Stimulated activated CD8-positive, alpha-beta memory T cell treated with anti-CD3 and anti-CD28 coated beads, Interleukin-15, amount 100 ng/mL, for 24 hours (primary cell): Measurements from ENCODE around the gene OSBPL2.

Experiments used
- DNase-seq: peaks from one replicate; pipeline ENCODE4 v3.0.0-alpha.2; 2020; ENCODE audit warnings: low read depth

OSBPL2 gene

DNA sequence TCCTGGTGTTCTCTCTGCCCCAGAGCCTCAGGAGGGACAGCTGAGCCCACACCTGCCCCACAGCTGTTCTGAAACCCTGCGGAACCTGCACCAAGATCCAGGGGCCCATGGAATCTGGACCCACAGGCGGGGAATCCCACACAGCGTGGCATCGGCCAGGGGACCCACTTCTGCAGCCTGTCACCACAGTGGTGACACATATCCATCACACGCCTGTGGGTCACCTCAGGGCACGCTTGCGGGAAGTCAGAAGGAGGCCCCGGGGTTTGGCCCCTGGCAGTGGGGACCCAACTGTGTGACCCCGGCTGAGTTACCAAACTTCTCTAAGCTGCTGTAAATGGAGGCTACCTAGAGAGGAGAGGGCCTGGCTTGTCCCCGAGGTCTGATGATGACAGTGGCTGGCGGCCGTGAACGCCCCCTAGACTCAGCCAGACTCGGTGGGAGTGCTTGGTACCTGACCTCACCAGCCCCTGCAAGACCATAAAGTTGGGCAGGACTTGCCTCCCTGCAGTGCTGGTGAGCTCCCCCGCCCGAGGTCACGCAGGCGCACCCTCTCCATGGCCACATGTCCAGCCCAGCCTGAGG is 16.0 kb upstream of the OSBPL2 start:
- no peak for DNase-seq

DNA sequence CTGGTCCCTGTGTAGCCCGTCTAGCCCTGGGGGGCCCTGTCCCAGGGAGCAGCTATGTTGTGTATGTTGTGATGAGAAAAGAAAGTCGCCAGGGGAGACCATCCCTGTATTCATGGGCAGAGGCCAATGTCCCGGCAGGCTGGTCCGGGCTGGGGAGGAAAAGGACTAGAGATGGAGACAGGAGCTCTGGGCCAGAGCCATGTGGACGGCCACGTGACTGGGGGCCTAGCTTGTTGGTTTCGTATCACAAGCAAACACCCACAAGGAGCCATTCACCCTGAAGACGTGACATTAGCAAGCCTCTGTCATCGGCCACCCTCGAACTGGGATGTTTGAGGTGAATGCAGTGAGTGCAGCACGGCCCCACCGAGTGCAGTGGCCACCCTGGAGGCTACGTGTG is 15.3 kb upstream of the OSBPL2 start:
- no peak for DNase-seq

DNA sequence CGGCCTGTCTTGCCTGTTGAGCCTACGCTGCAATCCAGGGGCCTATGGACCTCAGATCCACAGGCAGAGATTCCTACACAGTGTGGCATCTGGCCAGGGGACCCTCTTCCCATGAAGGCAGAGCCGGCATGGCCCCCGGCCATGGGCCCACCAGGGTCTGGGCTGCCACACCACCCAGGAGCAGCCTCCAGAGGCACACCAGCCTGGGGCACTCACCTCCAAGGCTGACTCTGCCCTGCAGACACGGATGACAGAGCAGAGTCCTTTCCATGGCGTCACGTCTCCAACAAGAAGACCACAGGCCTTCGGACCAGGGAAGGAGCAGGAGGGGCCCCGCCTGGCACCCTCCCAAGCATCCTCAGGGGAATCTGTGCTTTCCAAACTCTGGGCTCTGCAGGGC is 14.8 kb upstream of the OSBPL2 start:
- no peak for DNase-seq

DNA sequence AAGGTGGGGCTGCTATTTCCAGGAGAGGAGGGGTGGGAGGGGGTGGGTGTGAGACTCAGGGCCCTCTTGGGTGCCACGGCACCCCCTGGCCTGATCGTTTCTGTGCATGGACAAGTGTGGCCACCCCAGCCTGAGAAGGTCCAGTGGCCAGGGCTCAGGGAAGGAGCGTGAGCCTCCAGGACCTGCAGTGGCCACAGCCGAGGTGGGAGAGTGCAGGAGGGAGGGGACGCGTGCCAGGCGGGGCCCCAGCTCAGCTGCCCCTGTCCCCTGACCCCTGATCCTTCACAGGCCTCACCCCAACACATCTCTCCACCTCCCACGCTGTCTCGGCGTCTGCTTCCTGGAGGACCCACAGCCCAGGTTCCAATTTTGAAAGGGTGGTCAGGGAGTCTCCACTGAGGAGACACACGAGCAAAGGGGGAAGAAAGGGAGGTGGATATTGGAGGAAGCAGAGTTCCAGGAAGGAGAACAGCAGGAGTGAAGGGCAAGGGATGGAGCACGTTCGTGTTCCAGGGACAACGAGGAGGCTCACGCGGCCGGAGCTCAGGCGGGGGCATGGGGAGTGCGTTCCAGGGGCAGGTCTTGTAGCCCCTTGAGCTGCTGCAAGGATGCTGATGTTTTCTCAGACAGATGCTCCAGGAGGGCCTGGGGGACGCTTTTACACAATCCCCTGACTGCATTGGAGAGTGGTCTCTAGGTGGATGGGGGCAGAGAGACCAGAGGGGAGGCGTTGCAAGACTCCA is 14.0 kb upstream of the OSBPL2 start:
- DNase-seq, result no peak

DNA sequence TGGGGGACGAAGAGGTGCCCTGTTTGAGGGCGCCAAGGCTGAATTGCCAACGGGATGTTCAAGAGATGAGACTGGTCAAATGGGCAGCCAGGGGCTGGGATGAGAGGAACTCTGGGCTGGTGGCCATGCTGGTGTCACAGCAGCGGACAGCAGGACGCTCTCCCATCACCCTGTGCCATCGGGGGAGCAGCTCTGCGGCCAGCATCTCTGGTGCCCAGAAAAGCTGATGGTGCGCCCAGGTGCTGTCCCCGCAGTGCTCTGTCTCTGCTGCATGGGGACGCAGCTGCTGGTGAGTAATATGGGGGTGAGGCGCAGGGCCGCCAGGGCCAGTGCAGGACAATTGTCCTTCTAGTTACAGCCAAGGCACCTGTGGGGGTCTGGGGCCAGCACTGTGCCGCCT is 13.3 kb upstream of the OSBPL2 start:
- DNase-seq, result no peak

DNA sequence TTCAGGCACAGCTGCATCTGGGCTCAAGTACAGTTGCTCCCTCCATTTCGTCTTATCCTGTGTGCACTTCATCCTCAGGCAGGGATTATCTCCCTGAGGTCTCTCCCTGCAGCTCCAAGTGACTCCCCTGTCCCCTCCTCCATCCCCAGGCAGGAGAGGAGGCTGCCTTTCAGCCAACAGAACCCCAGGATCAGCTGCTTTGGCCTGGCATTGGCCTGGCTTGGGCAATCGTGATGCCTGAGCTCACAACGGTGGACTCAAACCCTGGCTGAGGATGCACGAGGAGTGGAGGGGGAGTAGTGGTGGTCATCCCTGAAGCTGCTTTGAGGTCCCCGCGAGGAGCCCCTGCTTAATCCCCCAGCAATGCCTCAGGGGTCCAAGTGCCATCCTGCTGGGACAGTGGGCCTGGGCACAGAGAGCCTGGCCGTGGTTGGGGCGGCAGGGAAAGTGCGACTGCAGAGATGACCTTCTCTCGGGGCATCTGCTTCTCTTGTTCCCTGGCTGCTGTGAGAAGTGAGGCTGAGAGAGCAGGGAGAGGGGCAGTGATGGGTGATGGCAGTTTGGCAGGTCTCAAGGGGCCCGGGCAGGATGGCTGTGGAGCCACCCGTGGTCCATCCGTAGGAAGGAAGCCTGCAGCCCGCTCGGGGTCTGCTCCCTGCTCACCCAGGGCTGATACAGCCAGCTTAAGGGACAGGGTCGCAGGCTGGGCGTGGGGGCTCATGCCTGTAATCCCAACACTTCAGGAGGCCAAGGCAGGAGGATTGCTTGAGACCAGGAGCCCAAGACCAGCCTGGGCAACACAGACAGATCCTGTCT is 12.3 kb upstream of the OSBPL2 start:
- DNase-seq, result no peak

DNA sequence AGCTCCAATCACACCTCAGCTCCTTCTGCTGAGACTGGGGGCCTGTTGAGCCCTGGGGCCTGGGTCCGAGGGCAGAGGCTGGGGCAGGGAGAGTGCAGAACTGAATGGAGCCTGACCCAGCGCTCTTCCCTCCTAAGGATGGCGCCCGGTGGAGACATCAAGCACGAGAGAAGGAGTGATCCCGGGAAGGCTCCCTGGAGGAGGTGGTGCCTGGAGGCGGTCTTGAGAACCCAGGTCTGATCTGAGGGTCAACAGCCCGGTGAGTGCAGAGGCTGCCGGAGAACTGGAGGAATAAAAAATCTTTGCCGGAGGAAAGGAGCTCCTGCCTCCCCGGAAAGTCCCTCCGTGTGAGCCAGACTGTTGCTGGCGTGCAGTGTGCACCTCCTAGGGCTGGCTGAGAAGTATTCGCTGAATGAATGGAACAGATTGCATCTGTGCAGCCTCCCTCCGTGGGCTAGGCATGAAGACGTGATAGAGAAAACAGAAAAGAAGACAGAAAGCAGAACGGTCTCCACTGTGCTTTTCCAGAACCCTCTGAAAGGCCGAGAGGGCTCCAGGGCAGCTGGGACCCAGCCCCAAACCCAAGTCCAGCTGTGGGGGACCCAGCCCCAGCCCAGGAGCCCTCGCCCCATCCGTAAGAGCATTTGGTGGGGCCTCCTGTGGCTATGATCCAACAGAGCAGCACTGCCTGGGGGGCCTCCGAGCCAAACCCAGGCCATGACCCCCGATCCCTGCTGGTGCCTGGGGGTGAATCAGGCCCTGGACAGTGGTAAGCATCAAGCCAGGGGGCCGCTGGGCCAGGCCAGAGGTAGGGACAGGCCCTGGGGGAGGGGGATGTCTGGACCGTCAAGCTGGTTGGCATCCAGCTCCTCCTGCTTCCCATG is 11.4 kb upstream of the OSBPL2 start:
- DNase-seq, result no peak

DNA sequence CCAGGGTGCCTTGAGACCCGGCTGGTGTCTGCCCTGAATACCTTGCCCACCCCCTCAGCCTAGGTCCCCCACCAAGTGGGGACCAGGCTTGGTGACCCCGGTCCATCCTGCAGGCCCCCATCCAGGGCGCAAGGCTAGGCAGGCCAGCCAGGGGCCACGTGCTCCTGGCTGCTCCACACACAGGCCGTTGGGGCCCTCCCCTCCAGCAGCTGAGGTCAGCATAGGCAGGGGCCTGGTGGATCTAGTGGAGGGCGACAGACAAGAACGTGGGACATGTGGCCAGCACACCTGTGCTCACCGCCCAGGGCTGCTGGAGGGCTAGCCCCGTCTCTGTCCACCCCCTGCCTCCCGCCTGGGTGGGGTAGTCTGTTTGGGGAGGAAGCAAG is 10.7 kb upstream of the OSBPL2 start:
- DNase-seq, result no peak

DNA sequence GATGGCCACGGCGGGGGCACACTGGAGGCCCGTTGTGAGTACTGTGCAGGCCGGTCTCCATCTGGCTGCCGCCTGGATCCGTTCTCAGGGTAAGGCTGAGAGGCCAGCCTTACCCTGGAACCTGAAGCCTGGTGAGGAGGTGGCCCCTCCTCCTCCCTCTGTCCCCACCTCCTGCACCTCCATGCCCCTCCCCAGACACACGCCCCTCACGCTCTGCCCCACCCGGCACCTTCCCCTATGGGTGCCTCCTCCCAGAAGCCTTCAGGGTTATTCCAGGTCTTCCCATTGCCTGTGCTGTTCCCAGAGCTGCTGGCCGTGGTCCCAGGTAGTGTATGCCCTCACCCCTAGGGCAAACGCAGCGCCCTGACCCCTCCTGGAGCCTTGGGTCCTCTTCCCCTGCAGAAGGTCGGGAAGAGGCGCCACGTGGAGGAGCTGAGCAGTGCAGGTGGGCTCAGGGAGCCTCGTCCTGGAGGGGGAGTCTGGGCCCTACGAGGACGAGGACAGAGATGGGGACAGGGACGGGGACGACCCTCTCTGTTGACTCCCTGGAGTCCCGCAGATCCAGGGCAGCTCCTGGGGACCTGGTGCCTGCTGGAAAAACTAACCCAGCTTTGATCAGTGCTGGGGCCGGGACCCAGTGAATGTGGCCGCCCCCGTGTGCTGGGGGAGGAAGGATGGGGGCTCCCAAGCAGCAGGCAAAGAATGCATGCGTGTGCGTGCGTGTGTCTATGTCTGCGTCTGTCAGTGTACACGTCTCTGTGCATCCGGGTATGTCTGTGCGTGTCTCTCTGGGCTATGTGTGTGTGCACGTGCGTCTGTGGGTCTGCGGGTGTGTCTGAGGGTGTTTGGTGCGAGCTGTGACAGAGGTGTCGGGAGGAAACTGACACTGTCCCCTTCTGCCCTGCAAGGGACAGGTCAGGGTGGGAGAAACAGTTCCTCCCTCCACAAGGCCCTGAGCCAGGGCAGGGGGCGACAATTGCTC is 10.1 kb upstream of the OSBPL2 start:
- DNase-seq, result no peak

DNA sequence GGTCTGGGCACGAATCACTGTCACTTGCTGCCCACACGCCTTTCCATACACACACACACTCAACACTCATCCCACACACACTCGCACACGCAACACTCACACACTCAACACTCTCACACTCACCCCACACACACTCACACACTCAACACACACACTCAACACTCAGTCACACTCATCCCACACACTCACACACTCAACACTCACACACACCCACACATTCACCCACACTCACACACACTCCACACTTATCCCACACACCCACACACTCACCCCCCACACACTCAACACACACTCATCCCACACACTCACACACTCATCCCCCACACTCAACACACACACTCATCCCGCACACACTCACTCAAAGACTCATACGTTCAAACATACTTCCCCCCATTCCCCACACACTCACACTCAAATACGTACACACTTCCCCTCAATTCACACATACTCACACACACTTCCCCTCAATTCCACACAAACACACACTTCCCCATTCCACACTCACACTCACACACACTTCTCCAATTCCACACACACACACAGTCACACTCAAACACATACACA is 9.3 kb upstream of the OSBPL2 start:
- no peak for DNase-seq

DNA sequence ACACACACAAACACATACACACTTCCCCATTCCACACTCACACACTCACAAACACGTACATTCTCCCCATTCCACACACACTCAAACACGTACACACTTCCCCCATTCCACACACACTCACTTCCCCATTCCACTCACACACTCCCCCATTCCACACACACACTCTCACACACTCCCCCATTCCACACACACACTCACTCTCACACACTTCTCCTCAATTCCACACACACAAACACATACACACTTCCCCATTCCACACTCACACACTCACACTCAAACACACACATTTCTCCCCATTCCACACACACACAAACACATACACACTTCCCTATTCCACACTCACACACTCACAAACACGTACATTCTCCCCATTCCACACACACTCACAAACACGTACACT is 8.7 kb upstream of the OSBPL2 start:
- DNase-seq, result no peak

DNA sequence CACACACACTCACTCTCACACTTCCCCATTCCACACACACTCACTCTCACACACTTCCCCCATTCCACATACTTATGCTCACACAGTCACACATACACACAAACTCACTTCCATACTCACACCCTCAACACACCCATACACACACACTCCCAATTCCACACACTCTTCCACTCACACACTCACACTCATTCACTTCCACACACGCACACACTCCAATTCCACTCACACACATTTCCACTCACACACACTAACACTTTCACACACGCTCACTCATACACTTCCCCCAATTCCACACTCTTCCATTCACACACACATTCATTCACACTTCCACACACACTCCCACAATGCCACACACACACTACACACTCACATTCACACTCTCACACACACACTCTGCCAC is 8.0 kb upstream of the OSBPL2 start:
- no peak for DNase-seq

DNA sequence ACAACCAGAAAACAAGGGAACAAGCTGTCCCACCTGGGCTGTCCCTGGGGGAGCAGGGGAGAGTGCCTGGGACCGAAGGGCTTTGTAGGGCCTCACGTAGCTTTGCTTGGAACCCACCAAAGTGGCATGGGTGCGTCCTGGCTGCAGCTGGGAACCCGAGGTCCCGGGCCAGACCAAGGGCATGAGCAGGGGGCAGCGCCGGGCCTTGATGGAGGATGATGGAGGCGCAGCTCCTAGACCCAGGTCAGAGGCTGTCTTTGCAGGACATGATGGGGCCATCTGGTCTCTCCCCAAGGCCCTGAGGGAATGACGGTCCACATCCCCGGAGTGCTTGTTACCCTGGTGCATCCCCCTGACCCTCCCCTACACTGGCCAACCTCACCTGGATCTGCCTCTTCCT is 7.6 kb upstream of the OSBPL2 start:
- DNase-seq, result no peak

DNA sequence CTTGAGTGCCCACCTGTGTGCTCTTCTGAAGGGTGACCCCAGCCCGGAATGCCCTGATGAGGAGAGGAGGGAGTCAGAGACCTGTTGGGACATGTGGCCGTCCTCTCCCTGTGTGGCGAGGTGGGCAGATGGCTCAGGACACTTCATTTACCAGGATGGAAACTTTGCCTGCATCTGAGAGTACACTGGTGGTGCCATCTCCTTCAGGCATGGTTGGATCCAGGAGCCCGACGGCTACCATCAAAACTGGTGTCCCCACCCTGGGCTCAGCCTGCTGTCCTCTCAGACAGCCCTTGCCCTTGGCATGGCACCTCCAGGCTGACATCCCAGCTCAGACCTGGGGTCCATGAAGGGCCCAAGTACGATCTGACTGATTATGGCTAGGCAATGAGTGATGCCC is 7.0 kb upstream of the OSBPL2 start:
- DNase-seq, result no peak

DNA sequence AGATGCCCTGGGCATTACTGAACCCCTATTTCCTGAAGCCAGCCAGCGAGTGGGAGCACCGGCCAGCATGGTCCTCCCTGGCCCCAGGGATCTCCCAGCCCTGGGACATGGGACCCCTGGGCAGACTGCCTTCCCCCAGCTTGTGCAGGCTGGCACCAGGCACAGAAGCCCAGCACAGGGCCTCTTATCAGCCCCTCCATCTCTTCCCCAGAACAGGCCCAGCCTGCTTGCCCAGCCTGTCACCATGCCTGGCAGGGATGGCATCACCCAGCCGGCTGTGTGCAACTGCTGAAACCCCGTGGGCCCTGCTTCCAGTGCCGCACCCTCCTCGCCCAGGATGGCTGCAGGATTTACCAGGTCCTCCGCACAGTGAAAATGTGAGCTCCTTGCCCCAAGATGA is 6.1 kb upstream of the OSBPL2 start:
- no peak for DNase-seq

DNA sequence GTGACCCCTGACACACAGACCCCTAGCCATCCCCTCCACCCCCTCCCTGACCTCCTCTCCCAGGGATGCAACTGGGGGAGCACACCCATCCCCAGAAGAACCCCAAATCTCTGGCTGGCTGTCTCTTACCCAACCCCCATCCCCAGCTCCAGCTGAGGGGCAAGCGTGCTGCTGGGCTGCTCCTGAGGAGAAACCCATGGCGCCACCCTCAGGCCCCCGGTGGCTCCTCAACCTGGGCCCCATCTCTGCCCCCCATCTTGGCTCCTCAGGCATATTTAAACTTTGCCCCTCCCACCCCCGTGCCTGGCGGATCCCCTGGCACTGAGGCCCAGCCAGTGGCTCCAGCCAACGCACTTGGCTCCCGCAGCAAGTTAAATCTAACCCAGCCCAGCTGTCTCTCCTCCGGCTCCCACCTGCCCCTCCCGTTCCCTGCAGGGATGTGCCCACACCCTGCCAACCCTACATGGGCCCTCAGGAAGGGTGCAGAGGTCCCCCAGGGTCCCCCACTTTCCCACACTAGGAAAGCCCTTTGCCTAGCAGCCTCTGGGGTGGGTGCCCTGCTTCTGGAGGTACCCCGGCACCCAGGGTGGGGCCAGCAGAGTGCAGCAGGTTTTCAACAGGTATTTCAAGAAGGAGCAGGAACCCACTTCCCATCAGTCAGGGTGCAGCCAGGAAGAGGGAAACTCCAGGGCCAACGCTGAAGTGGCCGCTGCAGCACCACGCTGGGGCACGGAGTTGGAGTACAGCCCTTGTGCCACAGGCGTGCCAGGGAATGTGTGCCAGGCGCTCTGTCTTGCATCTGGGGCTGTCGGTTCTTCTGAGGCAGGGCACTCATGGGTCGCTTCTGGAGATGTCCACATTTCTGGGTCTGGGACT is 5.3 kb upstream of the OSBPL2 start:
- DNase-seq, result no peak

DNA sequence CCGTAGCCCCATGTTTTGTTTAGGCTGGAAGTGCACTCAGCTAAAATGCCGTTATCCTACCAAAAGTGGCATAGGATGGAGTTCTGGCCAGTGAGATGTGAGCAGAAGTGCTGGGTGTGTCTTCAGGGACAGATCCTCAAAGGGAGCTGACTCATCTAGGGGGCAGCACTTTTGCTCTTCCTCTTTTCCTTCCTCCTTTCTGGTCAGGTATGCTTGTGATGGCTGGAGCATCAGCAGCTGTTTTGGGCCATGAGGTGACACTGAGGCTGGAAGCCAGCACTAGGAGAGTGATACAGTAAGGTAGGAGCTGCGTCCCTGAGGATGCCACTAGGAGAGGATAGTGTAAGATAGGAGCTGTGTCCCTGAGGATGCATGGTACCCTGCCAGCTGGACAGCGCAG is 4.6 kb upstream of the OSBPL2 start:
- no peak for DNase-seq

DNA sequence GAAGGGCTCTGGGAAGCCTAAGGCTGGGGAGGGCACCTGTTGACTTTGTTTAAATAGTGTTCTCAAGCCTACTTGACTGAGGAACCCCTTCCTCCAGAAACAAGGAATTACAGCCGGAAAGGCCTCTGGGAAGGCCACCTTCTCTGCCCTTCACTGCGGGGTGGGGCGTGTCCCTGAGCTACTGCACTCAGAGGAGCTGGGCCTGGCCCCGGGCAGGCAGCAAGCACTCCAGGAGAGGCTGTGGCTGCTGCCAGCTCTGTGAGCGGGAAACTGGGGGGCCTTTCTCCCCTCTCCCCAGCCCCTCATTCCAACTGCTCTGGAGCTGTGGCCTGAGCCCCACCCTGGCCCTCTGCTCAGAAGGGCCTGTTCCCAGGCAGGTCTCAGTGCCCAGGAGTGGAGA is 4.0 kb upstream of the OSBPL2 start:
- DNase-seq, result no peak

DNA sequence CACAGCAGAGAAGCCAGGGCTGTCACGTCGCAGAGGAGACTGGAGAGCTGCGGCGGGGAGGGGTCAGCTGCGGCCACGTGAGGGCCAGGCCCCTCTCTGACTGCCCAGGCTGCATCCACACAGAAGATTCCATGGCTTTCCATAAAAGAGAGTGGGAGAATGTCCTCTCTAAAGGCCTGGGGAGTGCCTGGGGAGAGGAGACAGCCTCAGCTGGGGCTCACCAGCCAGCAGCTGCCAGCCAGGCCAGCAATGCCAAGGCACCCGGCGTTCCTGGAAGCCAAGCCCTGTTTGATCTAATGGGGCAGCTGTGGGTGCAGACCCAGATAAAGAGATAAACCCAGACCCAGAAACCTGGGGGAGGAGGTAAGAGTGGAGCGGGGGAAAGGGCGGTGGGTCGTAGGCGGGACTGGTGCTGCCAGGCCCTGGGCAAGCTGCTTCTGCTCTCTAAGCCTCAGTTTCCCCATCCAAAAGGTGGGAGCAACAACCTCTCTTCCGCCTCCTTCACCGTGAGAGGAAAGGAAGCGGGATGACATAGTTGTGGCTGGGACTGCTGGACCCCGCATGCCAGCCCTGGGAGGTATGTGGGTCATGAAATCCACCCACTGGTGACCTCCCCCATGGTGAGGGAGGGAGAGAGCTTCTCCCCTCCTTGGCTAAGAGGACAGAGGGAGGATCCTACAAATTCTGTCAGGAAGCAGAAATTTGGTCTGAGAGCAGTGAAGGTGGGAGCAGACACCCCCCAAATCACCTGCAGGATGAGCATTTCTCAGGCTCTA is 3.1 kb upstream of the OSBPL2 start:
- no peak for DNase-seq
